ENCODE results near the gene ST3GAL5. TPM values are rescaled to one million over a fixed set of nuclear protein-coding genes. Genes with fewer than 3 reads are reported as not detected.

Gene ST3GAL5
- total RNA-seq, result 10 to 100 TPM; 30.9 to 37.4 (median 32.9) TPM

GRCh38 chr2:85888684-85889626, at the start of gene ST3GAL5:
ST3GAL5 (minus strand) TSS chr2:85888990; CDS start chr2:85888905, 85 bp downstream.
- peak within 1 kb of the TSS; percentile 55 to 96 (median 77) for H3K4me3 ChIP-seq
- WGBS, 2 donors, result 0% methylated on average over 60 to 80 of the region's 94 CpGs
- no peaks in the 10 kb centered on the region for H3K9me3 ChIP-seq
- H3K27me3 ChIP-seq, result no peaks in the 10 kb centered on the region
- H3K27ac ChIP-seq, result peak within 1 kb of the TSS; percentile 85 to 98 (median 94)
- no peaks in the 10 kb centered on the region for H3K36me3 ChIP-seq
- peak; percentile 82 to 86 for DNase-seq (ENCODE audit: low spot score in 2 of 2)
- TF ChIP-seq POLR2A (IDR thresholded peaks at IDR 0.05) (peak; percentile 4 to 62), EP300 (IDR thresholded peaks at IDR 0.05) (peak; percentile 30 to 85), CTCF (IDR thresholded peaks at IDR 0.05) (peak; percentile 57 to 84 (median 78))
- H3K4me1 ChIP-seq, result peaks cover 0 to 76% (median 29%) of the 10 kb centered on the region in 4 donors

GRCh38 chr2:85938456-85938855, 49.7 kb upstream of the ST3GAL5 start:
- WGBS, 2 donors, result 59 to 65% methylated on average over 2 of the region's 2 CpGs
- no peaks in the 10 kb centered on the region for H3K36me3 ChIP-seq

GRCh38 chr2:85937069-85937439, 48.3 kb upstream of the ST3GAL5 start:
- WGBS, 2 donors, result 90 to 93% methylated on average over 5 of the region's 5 CpGs
- Histone ChIP-seq H3K36me3 (no peaks in the 10 kb centered on the region), H3K27me3 (no peaks in the 10 kb centered on the region), H3K4me3 (no peak overlapping the region), H3K4me1 (peaks cover 0 to 11% (median 5%) of the 10 kb centered on the region in 4 donors), H3K27ac (no peak overlapping the region), H3K9me3 (peaks cover 0 to 2% (median 0%) of the 10 kb centered on the region in 4 donors)
- DNase-seq (ENCODE audit: low spot score in 2 of 2), result no peak
- TF ChIP-seq CTCF (IDR thresholded peaks at IDR 0.05), result no peak
- no peak for TF ChIP-seq EP300 (IDR thresholded peaks at IDR 0.05)

More at GRCh38 chr2:85938456-85938855, 49.7 kb upstream of the ST3GAL5 start:
- peaks cover 0 to 11% (median 5%) of the 10 kb centered on the region in 4 donors for H3K4me1 ChIP-seq
- no peak overlapping the region for H3K27ac ChIP-seq
- no peak for DNase-seq (ENCODE audit: low spot score in 2 of 2)
- H3K4me3 ChIP-seq, result no peak overlapping the region
- no peaks in the 10 kb centered on the region for H3K27me3 ChIP-seq
- TF ChIP-seq POLR2A (IDR thresholded peaks at IDR 0.05) (no peak), CTCF (IDR thresholded peaks at IDR 0.05) (no peak), EP300 (IDR thresholded peaks at IDR 0.05) (no peak)
- peaks cover 0 to 14% (median 0%) of the 10 kb centered on the region in 4 donors for H3K9me3 ChIP-seq

GRCh38 chr2:85936421-85937068, 47.8 kb upstream of the ST3GAL5 start:
- 87 to 91% methylated on average over 20 to 22 of the region's 22 CpGs for WGBS, 2 donors
- TF ChIP-seq EP300 (IDR thresholded peaks at IDR 0.05) (no peak), CTCF (IDR thresholded peaks at IDR 0.05) (no peak), POLR2A (IDR thresholded peaks at IDR 0.05) (no peak)
- Histone ChIP-seq H3K36me3 (no peaks in the 10 kb centered on the region), H3K4me3 (no peak overlapping the region), H3K4me1 (peaks cover 0 to 11% (median 5%) of the 10 kb centered on the region in 4 donors), H3K27me3 (no peaks in the 10 kb centered on the region), H3K27ac (peak overlapping the region in 1 of 4 donors; percentile 7), H3K9me3 (no peaks in the 10 kb centered on the region)
- no peak for DNase-seq (ENCODE audit: low spot score in 2 of 2)
